RPMI7951 (cell line): ENCODE measurements around the gene GNG7. TPM values are rescaled to one million over a fixed set of nuclear protein-coding genes. Genes with fewer than 3 reads are reported as not detected.
A peak's percentile ranks its signal among the peaks of the same experiment; 100 is the strongest.
"Not testable (repeated sequence)": the region's sequence is repeated elsewhere in the genome, so short reads cannot be mapped to it uniquely, and the experiment has no call there.

ENCODE experiments used
- DNase-seq: peaks from one replicate; pipeline ENCODE4 v3.0.0-alpha.2; 2012; ENCODE audit warnings: low read depth
- total RNA-seq: library from RNA; depleted of rRNA; stranded (reverse); fragments of >200 nt; shearing (Covaris generic); gene quantifications from 2 replicates; pipeline ENCODE4 v1.2.3, GENCODE V29; 2014

The GNG7 gene
- total RNA-seq, 1 experiment from 2014 or later, result 0.96 TPM

DNA sequence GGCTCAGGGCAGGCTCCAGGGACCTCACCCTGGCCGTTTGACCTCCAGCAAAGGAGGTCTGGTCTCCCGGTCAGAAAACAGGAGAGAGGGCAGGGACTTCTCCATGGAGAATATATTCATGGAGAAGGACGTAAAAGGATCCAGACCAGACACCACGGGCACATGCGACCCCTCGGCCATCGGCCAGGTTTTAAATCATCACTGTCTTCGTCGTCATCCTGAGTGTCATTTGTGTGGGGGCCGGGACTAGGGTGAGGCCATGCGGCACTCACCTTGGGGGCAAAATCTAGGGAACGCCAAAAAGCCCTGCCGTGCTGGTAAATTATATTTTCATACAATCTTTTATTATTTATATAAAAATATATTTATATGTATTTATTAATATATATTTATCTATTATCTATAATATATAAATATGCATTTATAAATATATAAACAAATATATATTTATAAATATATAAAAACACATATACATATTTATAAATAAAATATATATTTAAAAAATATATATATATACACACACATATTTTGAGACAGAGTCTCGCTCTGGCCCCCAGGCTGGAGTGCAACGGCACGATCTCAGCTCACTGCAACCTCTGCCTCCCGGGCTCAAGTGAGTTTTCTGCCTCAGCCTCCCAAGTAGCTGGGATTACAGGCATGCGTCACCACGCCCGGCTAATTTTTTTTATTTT, 151.2 kb downstream of the GNG7 start:
- DNase-seq, result no peak

DNA sequence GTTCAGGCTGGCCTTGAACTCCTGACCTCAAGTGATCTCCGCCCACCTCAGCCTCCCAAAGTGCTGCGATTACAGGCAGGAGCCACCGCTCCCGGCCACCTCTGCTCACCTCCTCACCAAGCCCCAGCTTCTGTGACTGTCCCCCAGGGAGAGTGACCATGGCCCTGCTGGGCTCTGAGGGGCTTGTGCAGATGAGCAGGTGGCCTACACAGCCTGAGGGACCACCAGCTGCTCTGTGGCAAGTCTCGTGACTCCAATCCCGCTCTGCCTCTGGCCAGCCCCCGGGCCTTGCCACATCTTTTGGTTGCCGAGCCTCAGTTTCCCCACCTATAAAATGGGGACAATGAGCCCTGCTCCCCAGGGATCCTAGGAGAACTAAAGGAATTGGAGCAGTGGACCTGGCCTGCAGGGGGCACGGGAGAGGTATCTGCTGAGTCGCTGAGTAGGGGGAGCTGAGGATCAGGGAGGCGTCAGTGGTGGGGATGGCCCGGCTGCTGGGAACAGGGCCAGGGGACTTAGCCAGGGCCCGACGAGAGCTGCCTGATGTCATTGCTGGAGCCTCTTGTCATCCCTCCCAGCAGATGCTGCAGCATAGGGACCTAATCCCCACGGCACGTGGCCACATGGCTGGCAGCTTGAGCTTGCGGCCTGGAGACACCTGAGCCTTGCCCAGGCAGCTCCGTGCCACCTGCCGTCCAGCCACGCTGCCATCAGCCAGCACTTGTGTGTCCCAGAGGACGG, 151.9 kb downstream of the GNG7 start:
- DNase-seq, result no peak

DNA sequence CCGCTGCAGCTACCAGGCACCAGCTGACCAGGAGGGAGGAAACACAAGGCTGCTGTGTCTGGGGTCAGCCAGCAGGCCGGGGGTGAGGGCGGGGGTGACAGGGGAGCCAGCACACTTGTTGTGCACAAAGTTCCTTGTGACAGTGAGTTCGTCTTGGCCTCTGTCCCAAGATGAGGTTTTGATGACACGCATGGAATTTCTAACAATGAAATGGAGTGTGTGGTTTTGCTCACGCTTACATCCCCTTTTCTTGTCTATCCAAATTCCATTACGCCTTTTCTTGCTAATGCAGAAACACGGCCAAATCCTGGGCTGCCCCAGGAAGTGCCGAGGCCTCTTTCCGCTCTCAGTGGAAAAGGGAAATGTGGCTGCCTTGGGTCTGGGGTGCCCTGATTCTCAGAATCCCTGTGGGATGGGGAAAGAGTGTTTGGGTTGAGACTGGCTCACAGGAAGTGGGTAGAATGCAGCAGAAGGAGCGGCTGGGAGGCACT, 152.7 kb downstream of the GNG7 start:
- peak; percentile 94 for DNase-seq

DNA sequence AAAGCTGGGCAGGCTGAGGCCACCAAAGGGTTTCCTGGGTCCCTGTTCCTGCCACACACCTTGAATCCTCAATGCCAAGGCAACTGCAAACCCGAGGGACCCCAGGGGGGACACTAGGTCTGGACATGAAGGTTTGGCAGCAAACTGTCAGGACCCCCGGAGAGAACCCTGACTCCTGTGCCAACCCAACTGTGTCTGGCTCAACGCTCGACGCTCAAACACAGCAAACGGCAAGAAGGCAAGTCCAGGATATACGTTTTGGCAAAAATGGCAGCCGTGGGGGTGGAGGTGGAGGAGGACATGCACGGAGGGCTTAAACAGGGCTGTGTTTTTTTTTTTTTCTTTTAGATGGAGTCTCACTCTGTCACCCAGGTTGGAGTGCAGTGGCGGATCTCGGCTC, 153.5 kb downstream of the GNG7 start:
- DNase-seq, result no peak

DNA sequence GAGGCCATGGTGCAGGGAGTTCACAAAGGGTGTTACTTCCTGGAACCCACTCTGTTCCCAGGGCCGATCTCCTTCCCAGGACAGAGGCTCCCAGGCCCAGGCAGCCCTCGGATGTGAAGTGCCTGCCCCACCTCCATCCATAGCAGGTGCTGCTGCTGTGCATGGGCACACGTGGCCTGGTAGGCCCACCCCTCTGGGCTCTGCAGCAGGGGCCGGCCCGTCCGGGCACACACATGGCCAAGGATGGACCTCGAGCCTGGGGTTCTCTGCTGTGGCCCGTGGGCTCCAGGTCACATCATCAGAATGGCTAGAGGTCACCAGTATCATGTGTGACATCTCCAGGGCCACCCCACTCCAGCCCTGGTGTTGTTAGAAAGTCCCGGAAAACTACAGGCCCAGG, 154.8 kb downstream of the GNG7 start:
- no peak for DNase-seq

DNA sequence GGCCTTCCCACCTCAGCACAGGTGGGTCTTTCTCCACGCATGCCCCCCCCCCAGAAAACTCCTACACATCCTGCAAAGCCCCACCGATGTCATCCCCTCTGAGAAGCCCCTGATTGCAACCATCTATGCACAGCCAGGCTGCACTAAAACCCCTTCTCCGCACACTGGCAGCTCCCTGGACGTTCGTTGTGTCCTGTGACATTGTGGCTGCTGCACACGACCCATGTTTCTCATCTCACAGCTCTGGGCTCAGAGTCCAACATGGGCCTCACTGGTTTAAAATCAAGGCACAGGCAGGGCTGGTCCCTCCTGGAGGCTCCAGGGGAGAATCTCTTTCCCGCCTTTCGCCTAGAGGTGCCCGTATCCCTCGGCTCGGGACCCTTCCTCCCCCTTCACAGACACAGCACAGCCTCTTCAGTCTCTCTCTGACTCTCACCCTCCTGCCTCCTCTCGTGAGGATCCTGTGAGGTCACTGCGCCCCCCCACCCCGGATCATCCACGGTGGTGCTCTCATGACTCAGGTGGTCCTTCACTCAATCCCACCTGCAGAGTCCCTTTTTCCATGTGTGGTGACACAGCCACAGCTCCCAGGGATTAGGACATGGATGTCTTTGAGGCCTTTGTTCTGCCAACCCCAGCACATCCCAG, 155.3 kb downstream of the GNG7 start:
- no peak for DNase-seq

DNA sequence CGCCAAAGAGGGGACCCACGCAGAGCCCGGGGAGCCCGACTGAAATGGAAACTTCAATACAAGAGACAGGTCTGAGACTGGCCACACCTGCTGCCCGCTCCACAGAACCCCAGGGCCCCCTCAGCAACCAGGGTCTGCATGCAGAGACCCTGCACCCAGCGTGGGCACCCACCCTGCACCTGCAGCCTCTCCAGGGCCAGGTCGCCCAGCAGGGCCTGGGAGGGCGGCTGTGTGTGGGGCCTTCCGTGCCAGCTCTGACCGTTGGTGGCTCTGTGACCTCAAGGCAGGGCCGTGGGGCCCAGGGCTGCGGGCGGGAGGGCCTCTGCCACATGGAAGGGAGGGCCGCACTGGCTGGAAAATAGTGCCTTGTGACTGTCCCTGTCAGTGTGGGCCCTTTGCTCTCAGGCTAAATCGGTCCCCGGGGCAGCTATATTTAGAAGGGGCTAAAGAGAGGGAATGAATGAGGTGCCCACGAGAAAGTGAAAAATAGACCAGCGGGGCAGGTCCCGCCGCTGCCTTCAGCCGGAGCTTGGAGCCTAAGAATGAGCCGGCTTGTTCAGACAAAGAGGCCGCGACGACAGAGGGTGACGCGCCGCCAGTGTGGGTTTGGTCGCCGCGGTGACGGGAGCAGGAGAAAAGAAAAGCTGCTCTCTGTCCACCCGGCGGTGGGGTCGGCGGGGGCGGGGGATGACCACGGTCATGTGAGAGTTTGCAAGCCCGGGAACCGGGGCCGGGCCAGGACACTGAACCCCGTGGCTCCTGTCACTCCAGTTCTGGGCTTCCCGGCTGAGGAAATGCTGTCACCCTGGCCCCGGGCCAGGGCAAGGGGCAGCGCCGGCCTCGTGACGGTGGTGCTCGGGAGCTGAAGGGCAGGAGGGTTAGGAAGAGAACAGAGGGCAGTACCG, 156.1 kb downstream of the GNG7 start:
- peak; percentile 57 for DNase-seq

DNA sequence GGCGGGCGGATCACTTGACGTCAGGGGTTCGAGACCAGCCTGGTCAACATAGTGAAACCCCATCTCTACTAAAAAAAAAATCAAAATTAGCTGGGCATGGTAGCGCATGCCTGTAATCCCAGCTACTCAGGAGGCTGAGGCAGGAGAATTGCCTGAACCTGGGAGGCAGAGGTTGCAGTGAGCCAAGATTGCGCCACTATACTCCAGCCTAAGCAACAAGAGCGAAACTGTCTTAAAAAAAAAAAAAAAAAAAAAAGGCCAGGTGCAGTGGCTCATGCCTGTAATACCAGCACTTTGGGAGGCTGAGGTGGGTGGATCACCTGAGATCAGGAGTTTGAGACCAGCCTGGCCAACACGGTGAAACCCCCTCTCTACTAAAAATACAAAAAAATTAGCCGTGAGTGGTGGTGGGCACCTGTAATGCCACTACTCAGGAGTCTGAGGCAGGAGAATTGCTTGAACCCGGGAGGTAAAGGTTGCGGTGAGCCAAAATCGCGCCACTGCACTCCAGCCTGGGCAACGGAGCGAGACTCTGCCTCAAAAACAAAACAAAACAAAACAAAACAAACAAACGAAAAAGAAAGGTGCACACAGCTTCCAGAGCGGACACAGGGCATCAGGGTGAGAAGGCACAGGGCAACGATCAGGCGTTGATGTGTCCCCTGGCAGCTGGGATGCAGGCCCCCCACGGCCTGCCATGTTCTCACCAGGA, 156.9 kb downstream of the GNG7 start:
- not testable (repeated sequence) for DNase-seq

DNA sequence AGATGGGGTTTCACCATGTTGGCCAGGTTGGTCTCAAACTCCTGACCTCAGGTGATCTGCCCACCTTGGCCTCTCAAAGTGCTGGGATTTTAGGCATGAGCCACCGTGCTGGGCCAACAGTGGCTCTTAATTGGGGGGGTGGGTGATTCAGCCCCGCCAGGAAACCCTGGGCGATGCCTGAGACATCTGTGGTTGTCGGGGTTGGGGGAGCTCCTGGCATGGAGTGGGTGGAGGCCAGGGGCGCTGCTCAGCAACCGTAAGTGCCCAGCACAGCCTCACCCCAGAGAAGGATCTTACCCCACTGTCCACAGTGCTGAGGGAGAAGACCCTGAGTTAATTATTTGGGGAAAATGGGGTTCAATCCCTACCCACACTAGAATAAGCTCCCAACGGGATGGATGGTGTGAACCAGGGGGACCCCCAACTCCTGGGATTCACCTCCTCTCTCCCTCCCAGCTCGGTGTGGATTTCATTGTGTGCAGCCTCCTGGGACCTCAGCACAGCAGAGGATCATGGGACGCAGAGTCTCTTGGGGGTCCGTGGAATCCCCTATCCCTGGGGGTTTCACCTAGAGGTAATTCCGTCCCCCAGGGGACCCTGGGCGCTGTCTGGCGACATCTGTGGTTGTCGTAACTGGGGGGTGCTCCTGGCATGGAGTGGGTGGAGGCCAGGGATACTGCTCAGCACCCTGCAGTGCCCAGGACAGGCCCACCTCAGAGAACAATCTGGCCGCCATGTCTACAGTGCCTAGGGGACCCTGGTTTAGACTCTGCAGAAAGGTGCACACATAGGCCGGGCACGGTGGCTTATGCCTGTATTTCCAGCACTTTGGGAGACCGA, 157.7 kb downstream of the GNG7 start:
- DNase-seq, result no peak

DNA sequence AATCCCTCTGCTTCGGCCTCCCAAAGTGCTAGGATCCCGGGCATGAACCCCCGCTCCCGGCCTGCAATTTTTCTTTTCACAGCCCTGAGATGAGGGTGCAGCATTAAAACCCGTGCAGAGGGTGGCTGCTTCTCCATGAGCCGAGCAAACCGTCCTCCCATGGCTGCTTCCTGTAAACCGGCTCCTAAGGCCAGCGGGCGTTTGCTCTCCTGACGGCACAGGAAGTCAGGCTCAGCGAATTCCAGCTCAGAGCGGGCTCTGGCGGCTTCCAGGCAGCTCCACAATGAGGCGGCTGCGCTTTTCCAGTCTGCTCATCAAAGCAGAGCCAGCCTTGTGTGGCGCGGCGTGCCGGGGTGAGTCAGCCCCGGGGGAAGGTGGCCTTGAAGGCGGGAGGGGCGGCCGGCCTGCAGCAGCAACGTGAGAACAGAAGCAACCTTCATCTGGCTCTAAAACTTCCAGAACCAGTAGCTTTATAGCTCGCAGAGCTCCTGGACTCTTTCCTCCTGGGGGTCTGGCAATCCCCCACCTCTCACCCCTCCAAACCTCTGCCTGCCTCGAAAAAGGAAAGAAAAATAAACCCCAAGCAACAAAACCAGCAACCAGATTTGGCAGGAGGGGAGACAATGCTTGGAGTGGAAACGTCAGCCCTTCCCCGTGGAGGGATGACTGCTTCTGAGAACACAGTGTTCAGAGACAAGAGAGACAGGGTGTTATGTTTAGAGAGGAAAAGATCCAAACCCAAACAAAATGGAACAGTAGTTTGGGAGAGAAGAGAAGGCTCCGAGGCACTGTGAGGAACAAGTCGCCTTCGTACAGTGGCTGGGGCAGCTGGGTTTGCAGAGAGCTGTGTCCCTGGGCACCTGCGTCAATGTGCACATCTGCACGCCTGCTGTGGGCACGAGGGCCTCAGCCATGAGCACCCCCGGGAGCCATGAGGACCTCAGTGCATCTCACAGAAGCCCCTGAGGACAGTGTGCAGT, 158.7 kb downstream of the GNG7 start:
- DNase-seq, result peak; percentile 98

DNA sequence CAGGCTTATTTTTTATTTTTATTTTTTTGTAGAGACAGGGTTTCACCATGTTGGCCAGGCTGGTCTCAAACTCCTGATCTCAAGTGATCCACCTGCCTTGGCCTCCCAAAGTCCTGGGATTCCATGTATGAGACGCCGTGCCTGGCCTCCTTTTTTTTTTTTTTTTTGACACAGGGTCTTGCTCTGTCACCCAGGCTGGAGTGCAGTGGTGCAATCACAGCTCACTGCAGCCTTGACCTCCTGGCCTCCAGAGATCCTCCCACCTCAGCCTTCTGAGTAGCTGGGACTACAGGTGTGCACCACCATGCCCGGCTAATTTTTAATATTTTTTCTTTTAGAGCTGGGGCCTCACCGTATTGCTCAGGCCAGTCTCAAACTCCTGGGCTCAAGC, 159.4 kb downstream of the GNG7 start:
- DNase-seq, result not testable (repeated sequence)

DNA sequence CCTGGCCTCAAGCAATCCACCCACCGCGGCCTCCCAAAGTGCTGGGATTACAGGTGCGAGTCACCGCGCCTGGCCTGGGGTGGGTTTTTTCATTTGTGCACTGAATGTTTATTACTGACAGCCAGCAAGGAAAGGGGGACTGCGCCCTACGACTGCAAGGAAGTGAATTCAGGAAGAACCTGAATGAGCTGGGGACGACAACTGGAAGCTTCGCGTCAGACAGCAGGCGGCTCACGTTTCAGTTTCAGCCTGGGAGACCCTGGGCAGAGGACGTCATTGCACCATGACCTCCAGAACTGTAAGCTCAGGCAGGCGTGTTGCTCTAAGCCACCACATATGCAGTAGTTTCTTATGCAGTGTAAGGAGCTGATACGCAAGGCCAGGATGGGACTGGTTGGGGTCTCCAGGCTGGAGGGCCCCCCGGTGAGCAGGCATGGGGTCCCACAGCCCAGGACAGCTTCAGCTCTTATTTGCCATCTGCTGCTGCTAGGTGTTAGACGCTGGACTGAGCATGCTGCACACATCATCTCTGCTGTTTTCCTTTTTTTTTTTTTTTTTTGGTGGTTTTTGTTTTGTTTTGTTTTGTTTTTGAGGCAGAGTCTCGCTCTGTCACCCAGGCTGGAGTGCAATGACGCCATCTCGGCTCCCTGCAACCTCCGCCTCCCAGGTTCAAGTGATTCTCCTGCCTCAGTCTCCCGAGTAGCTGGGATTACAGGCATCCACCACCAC, 160.0 kb downstream of the GNG7 start:
- DNase-seq, result no peak

DNA sequence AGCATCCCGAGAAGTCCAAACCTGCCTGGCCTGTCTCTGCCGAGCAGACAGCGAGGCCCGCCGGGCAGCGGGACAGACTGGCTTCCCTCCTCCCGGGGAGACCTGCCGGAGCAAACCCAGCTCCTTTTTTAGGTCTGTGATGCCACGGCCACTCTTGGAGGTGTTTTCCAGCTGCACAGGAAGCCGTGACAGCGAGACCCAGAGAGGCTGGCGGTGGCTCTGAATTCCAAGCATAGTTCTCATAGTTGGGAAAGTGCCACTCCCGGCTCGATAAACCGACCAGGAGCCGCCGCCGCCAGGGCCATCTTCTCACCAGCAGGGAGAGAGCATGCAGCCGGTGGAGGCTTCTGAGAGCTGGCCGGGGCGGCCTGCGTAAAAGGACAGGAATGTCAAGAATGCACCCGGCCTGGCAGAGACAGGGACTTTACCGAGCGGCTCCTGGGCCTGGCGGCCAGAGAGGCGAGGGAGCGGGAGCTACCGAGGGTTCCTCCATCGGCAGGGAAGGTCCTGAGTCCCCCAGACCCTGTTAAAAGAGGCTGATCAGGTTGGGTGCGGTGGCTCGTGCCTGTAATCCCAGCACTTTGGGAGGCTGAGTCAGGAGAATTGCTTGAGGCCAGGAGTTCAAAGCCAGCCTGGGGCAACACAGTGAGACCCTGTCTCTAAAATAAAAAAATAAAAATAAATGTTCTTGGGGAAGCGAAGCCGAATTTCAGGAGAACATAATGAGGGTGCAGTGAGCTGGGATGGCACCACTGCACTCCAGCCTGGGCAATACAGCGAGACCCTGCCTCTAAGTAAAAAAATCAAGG, 161.6 kb downstream of the GNG7 start:
- peak; percentile 98 for DNase-seq

DNA sequence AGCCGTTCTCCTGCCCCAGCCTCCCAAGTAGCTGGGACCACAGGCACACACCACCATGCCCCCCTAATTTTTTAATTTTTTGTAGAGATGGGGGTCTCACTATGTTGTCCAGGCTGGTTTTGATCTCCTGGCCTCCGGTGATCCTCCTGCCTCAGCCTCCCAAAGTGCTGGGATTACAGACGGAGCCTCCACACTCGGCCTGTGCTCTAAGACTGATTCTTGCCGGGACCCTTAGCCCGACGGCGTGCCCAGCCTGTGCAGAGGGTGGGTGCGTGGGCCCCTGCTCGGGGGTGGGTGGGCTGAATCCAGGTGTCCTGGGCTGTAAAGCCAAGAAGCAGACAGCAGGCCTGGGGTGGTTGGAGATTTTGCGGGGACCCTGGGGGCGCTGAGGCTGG, 162.2 kb downstream of the GNG7 start:
- DNase-seq, result no peak

DNA sequence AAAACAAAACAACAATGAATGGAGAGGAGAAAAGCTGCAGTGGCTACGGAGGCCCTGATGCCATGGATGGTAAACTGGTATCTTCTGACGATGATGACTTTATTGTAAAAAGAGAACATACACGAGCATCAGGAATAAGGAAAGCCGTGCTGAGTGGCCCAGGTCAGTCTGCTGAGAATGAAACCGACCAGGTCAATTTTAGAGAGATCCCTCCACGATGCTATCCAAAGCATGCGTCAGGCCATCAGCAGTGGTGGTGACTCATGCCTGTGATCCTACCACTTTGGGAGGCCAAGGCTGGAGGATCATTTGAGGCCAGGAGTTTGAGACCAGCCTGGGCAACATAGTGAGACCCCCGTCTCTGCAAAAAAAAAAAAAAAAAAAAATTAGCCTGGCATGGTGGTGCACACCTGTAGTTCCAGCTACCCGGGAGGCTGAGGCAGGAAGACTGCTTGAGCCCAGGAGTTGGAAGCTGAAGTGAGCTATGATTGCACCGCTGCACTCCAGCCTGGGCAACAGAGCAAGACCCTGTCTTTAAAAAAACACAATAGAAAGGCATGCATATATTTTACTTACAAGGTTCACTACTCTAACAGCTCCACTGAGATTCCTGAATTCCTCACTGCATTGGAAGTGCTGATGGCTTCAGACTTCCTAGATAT, 164.3 kb downstream of the GNG7 start:
- DNase-seq, result no peak

DNA sequence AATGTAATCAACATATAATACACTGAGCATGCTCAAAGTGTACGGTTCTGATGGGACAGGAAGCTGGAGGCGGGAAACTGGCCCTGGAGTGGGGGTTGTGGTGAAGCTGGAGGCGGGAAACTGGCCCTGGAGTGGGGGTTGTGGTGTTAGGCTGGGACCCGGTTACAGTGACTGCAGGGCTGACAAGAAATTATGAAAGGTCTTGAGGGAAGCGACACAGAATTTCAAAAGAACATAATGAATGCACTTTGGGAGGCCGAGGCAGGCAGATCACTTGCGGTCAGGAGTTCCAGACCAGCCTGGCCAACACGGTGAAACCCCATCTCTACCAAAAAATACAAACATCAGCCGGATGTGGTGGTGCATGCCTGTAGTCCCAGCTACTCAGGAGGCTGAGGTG, 164.9 kb downstream of the GNG7 start:
- DNase-seq, result not testable (repeated sequence)

DNA sequence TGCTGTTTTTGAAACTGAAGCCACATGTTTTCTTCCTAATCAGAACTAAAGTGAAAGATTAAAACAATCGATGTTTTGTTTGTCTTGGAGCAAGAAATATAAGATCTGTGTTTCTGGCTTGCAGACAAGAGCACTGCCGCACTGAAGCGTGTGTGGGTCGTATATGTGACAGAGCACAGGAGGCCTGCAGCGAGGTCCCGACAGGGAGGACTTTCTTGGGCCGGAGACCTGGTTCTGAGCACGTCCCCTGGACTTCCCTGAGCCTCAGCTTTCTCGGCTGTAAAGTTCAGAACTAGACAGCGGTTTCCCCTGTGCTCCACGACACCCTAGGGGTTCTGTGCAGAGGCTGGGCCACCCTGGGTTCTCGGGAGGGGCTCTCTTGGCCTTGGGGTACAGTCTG, 166.0 kb downstream of the GNG7 start:
- DNase-seq, result no peak
